HS-27A (cell line): Measurements from ENCODE around the gene IFNA14.
"Not testable (repeated sequence)": the region's sequence is repeated elsewhere in the genome, so short reads cannot be mapped to it uniquely, and the experiment has no call there.

Experiments
- DNase-seq: peaks from one replicate; pipeline ENCODE4 v3.0.0-alpha.2; 2012; ENCODE audit warnings: low read depth, missing footprints

IFNA14 gene

GRCh38 chr9:21213411-21214326, 26.1 kb downstream of the IFNA14 start:
- DNase-seq: not testable (repeated sequence)

DNA sequence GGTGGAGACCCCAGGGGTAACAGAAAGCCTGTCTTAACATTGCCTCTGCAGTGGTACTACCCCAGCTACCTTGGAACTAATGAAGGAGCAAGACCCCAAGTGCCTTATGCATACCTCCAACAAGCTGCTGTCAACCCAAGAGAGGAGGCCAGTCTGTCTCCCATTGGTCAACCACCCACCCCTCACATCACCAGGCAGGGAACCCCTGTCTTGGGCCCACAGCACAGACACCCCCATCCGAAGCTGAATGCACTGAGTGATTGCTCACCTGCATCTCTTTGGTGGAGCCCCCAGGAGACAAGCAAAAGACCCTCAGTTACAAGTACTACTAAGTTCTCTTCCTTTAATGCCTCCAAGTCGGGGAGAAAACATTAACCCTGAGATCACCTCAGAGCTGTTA, 27.6 kb downstream of the IFNA14 start:
- DNase-seq: not testable (repeated sequence)

- DNase-seq: not testable (repeated sequence)
Measured at GRCh38 chr9:21210782-21211181, 29.0 kb downstream of the IFNA14 start.

- no peak for DNase-seq
Measured at GRCh38 chr9:21210311-21210710, 29.5 kb downstream of the IFNA14 start.

DNA sequence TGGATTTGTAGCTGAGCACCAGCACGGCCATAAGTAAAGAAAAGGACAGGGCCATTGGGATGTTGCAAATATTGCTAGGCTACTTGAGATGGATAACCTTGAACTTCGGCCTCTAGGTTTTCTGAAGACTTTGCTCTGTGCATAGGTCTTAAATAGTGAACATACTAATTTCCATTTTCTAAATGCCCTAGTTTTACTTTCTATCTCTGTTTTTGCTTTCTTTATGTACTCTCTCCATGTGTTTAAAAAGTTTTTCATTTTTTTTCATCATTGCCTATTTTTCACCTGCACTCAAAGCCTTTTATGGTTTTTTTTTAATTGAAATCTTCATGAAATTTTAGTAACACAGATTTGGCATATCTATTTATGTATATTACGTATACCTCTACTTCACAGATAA, 32.8 kb downstream of the IFNA14 start, which contains the start of gene IFNA10:
Gene IFNA10 (minus strand): TSS at position 101 of the 400 bp plus-strand sequence. CDS start 46 bp downstream, at position 55.
- DNase-seq: not testable (repeated sequence)

DNA sequence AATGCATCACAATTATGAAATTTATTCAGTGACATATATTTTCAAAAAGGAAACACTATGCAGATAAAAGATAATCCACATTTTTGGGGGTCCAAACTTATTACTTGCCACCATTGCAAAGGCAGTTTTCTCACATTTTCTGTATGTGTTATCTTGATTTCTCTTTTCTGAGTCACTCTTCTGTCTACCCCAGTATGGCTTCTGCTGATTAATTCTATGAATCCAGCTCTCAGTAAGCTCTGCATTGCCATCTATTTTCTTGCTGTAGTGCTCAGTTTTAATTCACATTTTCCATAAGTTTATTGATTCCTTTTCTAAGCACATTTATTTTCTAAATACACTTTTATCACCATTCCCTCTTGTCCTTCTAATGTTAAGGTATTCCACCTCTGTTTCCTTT, 34.6 kb downstream of the IFNA14 start:
- DNase-seq: no peak

DNA sequence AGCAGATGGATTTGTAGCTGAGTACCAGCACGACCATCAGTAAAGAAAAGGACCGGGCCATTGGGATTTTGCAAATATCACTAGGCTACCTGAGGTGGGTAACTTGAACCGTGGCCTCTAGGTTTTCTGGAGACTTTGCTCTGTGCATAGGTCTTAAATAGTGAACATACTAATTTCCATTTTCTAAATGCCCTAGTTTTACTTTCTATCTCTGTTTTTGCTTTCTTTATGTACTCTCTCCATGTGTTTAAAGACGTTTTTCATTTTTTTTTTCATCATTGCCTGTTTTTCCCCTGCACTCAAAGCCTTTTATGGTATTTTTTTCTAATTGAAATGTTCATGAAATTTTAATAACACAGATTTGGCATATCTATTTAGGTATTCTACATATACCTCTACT, 37.7 kb downstream of the IFNA14 start, which contains the start of gene IFNA7:
Gene IFNA7 (minus strand): TSS at position 101 of the 400 bp plus-strand sequence. CDS start 40 bp downstream, at position 61.
- not testable (repeated sequence) for DNase-seq

DNA sequence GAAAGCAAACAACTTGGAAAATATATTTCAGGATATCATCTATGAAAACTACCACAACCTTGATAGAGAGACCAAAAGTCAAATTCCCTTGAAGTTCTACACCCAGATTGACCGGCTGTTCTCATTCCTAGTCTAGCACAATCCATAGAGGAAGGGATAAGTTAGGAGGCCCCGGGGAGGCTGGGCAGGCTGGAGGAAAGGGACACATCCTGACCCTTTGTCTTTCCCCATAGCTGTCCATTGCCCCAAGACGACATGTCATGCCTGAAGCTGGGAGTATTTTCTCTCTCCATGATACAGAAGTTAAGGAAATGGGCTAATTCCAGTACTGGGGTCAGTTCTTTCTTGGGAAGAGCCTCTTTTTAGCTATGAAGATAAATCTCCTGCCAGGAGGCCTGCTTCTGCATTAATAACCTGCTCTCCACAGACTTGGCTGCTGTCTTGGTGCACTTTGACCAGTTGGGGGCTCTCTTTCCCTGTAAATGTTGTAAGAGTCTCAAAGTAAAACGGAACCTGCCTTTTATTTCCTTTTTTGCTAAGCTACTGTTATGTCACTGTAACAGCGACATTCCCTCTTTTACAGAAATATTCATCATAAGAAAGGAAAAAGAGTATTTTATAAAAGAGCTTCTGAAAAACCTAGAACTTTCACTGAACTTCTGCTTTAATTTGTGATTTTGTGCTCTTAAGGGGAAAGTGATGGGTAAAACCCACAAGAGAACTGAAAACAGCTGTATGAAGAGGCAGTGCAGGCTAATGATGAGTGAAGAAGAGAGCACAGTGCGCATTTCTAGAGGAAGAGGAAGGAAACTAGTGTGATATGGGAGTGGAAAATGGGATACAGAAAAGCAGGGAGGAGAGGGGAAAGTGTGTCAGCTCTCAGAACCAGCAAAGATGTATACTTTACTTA, 44.7 kb downstream of the IFNA14 start:
- DNase-seq: not testable (repeated sequence)
